ENCODE measurements around the gene GRAMD1B. TPM values are rescaled to one million over a fixed set of nuclear protein-coding genes. Genes with fewer than 3 reads are reported as not detected.

The GRAMD1B gene
- total and polyA plus RNA-seq, 4 donors = 0.29 to 2.6 (median 1.3) TPM

- TF ChIP-seq TAF1 (conservative IDR thresholded peaks at IDR 0.05) (no peak), ATF3 (IDR thresholded peaks at IDR 0.05) (no peak), REST (IDR thresholded peaks at IDR 0.05) (no peak), HNF4A (conservative IDR thresholded peaks at IDR 0.05) (no peak), RAD21 (IDR thresholded peaks at IDR 0.05) (no peak), FOXA1 (IDR thresholded peaks at IDR 0.05) (no peak), RXRA (IDR thresholded peaks at IDR 0.05) (no peak)
- no peaks in the 10 kb centered on the region for H3K9me3 ChIP-seq (ENCODE audit: control insufficient read depth in 4 of 4, low read length in 3 of 4)
- H3K4me1 ChIP-seq (ENCODE audit: control insufficient read depth in 4 of 4, insufficient read depth in 4 of 4, low read length in 3 of 4) = peaks cover 0 to 3% (median 0%) of the 10 kb centered on the region in 4 donors
- H3K9ac ChIP-seq (ENCODE audit: low read depth in 1 of 2, low read length in 2 of 2) = no peak overlapping the region
- WGBS = 85% methylated on average over 5 of the region's 5 CpGs
- no peaks in the 10 kb centered on the region for H3K36me3 ChIP-seq (ENCODE audit: control insufficient read depth in 4 of 4, insufficient read depth in 3 of 4, low read depth in 1 of 4, low read length in 3 of 4)
- H3K27ac ChIP-seq (ENCODE audit: low read depth in 1 of 2, low read length in 2 of 2) = no peak overlapping the region
- peaks cover 0 to 6% (median 0%) of the 10 kb centered on the region in 4 donors for H3K27me3 ChIP-seq (ENCODE audit: control insufficient read depth in 4 of 4, insufficient read depth in 4 of 4, low read length in 3 of 4)
- no peak overlapping the region for H3K4me3 ChIP-seq (ENCODE audit: low read depth in 1 of 3, low read length in 3 of 3)
- DNase-seq (ENCODE audit: low spot score) = no peak
Observed at GRCh38 chr11:123579482-123579812, 149.4 kb downstream of the GRAMD1B start.

GRCh38 chr11:123580137-123580536, 150.1 kb downstream of the GRAMD1B start:
- no peak overlapping the region for H3K27ac ChIP-seq (ENCODE audit: low read depth in 1 of 2, low read length in 2 of 2)
- no peak for DNase-seq (ENCODE audit: low spot score)
- no peaks in the 10 kb centered on the region for H3K36me3 ChIP-seq (ENCODE audit: control insufficient read depth in 4 of 4, insufficient read depth in 3 of 4, low read depth in 1 of 4, low read length in 3 of 4)
- no peaks in the 10 kb centered on the region for H3K9me3 ChIP-seq (ENCODE audit: control insufficient read depth in 4 of 4, low read length in 3 of 4)
- H3K4me3 ChIP-seq (ENCODE audit: low read depth in 1 of 3, low read length in 3 of 3) = no peak overlapping the region
- peaks cover 0 to 3% (median 0%) of the 10 kb centered on the region in 4 donors for H3K4me1 ChIP-seq (ENCODE audit: control insufficient read depth in 4 of 4, insufficient read depth in 4 of 4, low read length in 3 of 4)
- peaks cover 0 to 6% (median 0%) of the 10 kb centered on the region in 4 donors for H3K27me3 ChIP-seq (ENCODE audit: control insufficient read depth in 4 of 4, insufficient read depth in 4 of 4, low read length in 3 of 4)
- WGBS = 89% methylated on average over 6 of the region's 6 CpGs
- H3K9ac ChIP-seq (ENCODE audit: low read depth in 1 of 2, low read length in 2 of 2) = no peak overlapping the region
- TF ChIP-seq ZBTB33 (IDR thresholded peaks at IDR 0.05) (no peak), HNF4G (IDR thresholded peaks at IDR 0.05) (no peak), YY1 (IDR thresholded peaks at IDR 0.05) (no peak), SP1 (IDR thresholded peaks at IDR 0.05) (no peak), EGR1 (IDR thresholded peaks at IDR 0.05; ENCODE audit: low read depth in 2 of 2) (no peak), REST (IDR thresholded peaks at IDR 0.05) (no peak), HNF4A (conservative IDR thresholded peaks at IDR 0.05) (no peak), RAD21 (IDR thresholded peaks at IDR 0.05) (no peak), MAX (IDR thresholded peaks at IDR 0.05) (no peak), ATF3 (IDR thresholded peaks at IDR 0.05) (no peak), TAF1 (conservative IDR thresholded peaks at IDR 0.05) (no peak)

All from liver (tissue), 9 donors.